Superior temporal gyrus (tissue), 1 donor: ENCODE results near the gene TSR2.

Source experiments
- DNase-seq: peaks from one replicate; pipeline ENCODE4 v3.0.0-alpha.2; 2016; ENCODE audit errors: extremely low spot score

TSR2 gene, protein sequence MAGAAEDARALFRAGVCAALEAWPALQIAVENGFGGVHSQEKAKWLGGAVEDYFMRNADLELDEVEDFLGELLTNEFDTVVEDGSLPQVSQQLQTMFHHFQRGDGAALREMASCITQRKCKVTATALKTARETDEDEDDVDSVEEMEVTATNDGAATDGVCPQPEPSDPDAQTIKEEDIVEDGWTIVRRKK

DNA sequence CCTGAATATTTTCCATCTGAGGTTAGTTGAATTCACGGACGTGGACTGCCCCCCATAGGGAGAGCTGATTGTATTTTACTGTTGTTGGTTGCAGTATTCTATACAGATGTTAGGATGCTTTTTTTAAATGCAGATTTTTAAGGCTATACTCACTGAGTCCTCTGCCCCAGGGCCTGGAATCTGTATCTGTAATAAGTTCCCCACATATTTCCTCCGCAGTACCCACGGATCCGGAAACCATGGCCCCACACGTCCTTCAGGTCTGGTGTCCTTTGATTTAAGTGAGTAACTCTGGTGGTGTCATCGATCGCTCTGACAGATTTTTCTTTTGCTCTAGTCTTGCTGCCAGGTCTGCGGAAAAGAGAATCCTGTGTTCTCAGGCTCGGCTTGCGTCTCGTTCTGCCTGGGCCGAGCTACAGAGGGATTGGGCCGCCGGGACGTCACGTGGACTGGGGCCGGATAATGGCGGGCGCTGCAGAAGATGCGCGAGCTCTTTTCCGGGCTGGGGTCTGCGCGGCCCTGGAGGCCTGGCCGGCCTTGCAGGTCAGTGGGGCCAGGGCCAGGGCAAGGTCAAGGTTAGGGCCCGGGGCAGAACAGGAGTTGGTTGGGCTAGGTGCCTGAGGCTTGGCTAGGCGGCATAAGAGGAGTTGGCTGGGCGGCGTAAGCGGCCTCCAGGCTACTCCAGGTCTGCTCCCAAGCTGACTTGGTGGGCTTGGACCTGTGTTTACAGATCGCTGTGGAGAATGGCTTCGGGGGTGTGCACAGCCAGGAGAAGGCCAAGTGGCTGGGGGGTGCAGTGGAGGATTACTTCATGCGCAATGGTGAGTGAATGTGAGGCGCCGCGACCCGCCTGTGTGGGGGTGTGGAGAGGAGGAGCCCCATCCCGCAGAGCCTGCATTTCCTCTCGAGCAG lies at the start of gene TSR2:
TSR2 (plus strand) TSS at position 445 of the 912 bp plus-strand sequence; CDS start at position 463, 18 bp downstream.
- DNase-seq, result peak; percentile 80

DNA sequence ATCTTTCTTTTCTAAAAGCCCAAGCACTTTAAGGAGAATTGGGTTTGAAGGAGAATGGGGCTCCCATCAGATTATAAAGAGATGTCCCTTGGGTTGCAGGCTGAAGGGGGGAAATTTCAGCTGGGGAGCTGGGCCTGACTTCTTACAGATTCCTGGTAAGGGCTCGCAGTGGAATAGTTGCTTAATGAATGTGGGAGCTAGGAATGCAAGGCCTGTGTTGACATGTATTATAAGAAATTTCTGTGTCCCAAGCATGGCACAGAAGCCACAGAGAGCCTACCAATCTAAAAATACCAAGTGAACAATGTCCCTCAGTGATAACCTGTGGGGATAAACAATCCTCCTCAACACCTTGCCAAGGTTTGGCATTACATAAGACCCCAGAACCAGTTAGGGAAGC lies 43.1 kb upstream of the TSR2 start:
- DNase-seq, result no peak

DNA sequence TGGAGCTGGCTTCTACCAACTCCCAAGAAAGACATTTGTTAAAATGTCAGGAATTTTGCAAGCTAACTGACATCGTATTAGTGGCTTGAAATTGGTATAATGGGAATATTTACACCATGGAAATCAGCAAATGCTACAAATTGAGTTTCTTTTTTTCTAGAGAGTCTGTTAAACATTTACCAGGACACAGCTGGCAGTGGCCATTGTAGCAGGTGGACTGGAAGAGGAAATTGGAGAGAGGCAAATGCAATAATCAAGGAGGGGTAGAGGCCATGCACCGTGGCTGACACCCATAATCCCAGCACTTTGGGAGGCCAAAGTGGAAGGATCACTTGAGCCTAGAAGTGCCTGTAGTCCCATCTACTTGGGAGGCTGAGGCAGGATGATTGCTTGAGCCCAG lies 32.9 kb upstream of the TSR2 start:
- no peak for DNase-seq

DNA sequence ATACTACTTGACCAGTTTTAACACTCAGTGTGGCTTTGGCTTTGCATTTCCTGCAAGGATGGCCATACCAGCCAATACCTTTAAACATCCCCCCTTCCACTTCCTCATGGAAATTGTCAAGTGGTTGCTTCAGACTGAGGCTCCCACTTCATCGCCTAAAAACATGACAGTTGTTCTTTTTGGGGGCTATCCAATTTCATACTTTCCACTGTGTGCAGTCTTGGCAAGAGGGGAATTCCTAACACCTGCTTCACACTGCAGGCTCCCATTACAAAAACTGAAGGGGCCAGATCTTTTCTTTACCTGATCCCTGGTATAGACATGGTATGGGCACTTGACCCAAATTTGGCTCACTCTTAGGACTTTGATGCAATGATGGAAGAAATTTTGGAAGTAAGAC lies 28.5 kb upstream of the TSR2 start:
- no peak for DNase-seq

DNA sequence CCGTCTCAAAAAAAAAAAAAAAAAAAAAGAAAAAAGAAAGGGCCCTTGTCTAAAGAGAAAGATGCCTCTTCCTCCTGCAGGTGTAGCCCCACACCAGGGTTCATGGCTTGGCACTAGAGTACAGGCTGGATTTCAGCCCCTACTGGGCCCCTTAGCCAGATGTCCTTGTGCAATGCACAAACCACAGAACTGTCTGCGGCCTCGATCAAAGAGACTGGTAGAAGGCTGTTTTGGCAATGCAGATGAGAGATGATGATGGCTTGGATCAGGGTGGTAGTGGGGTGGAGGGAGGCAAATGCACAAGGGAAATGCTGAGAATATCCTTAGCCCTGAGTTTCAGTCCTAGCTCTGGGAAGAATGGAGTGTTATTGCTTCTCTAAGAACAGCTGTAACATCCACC lies 26.5 kb upstream of the TSR2 start:
- no peak for DNase-seq

- no peak for DNase-seq
These were observed 24.5 kb upstream of the TSR2 start for GRCh38 chrX:54415534-54416350.

- no peak for DNase-seq
These were observed 23.2 kb upstream of the TSR2 start for GRCh38 chrX:54416965-54417364.

- DNase-seq, result no peak
These were observed 20.5 kb upstream of the TSR2 start for GRCh38 chrX:54419559-54420302.

DNA sequence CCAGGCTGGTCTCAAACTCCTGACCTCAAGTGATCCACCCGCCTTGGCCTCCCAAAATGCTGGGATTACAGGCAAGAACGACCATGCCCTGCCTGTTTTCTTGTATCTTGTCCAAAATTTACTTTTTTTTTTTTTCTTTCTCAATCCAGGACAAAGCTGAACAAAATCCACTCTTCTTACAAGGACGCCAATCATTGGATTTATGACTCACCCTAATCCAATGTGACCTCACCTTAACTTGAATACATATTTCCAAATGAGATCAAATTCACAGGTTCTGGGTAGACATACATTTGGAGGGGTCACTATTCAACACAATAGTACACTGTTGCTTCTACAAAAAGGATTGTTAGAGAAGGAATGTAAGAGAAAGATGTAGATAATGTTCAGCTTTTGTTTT lies 18.0 kb upstream of the TSR2 start:
- DNase-seq, result no peak

DNA sequence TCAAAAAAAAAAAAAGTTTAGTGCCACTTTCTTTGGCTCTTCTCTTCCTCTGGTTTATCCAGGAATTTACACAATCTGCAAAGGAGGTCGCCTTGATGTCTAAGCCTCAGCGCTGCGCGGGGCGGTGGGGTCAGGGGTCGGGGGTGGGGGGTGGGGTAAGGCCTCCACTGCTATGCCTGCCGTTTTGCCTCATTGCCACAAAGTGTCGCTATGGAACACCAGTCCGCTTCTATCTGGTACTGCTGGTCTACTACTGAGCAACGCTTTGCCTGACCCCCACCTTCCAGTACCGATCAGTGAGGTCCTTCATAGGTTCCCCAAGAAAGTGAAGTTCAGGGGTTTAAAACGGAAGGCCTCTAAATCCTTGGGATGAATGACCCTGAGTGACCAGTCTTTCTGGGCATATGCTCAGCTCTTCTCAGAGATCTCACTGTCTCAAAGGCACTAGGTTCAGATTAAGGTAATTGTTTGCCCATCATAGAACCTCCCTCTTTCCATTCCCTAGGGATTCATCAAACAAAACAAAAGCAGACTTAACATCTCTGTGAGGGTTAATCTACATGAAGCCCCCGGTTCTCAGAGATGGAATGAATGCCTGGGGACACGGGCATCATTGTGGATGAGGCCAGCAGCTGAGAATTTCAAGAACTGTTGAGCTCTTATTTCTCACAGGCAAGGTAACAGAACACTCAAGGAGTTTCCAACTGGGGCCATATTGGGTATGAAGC lies 16.9 kb upstream of the TSR2 start:
- no peak for DNase-seq

- DNase-seq, result no peak
These were observed 12.3 kb upstream of the TSR2 start for GRCh38 chrX:54427837-54428424.

DNA sequence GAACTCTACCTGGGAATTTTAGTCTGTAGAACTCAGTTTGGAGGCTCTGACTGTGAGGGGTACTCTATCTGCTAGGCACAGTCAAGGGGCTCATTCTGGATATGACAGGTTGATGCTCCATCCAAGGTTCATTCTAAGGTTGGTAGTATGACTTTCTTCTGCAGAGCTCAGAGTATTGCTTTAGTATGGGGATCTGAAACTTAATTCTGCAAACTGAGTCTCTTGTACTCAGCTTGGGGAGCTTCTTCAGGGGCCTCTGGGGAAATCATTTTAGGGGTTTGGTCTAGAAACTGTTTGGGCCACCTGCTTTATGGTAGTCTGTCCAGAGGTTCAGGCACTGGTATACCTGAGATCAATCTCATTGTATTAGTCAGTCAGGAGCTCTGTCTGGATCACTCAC lies 9.7 kb upstream of the TSR2 start:
- no peak for DNase-seq

DNA sequence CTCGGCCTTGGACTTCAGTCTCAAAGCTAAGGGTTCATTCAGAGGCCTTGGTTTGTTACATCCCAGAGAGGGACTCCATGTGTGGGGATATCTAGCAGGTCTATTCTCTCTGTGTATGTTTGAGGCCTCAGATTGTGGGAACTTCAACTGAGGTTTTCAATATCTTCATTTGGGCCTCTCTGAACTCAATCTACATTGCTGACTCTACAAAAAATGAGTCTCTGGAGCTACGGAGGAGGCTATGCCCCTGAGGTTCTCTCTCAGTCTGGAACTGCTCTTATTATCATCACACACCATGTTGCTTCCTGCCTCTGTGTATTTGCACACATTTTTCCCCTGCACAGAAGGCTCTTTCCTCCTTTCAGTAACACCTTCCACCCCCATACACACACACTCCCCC lies 5.1 kb upstream of the TSR2 start:
- DNase-seq, result no peak

- no peak for DNase-seq
These were observed 2.6 kb downstream of the TSR2 start for GRCh38 chrX:54442790-54443189.

DNA sequence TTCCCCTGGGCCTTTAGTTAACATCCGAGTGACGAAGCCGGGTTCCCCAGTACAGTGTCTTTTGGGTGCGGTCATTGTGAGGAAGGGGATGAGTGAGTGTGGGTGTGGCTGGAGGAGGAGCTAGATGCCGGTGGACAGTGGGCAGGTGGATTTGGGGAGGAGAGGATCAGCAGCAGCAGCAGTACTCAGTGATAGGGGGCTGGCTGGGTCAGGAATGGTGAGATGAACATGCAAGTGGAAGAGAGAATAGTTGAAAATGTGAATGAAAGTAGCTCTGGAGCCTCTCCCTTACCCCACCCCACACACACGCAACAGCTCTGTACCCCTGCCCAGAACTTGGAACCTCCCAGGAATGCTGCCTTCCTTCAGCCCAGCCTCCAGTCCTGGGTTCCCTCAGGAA lies 4.5 kb downstream of the TSR2 start:
- DNase-seq, result no peak

DNA sequence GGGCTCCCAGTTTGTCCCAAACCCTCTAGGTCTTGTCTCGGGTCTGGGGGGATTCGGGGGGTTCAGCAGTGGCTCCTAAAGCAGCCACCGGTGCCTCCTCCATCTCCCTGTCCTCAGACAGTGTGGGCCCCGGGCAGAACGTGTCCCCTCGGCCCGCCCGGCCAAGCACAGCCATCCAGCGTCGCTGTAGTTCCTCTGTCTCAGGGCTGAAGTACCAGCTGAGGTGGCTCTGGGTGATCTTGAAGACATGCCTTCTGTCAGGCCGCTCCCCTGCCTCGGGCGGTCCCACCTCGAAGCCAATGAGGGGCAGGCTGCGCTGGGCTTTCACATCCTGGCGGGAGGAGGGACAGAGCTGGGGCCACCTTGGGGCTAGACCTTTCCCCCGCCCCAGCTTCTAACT lies 5.9 kb downstream of the TSR2 start:
- DNase-seq, result no peak

DNA sequence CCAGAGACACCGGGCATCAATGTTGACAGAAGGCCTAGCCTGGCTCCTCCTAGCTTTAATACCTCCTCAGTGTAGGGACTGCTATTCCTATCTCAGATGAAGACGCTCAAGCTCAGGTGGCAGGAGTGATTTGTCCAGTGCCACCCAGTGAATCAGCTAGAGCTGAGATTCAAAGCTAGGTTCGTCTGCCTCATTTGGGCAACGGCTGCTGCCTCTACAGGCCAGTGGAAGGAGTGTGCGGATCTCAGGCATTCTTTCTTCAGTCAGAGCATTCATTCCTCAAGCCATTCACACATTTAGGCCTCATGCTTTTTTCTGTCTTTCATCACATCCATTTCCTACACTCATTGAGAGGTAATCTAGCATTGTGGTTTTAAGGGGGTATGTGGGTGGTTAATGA lies 7.3 kb downstream of the TSR2 start:
- peak; percentile 8 for DNase-seq

DNA sequence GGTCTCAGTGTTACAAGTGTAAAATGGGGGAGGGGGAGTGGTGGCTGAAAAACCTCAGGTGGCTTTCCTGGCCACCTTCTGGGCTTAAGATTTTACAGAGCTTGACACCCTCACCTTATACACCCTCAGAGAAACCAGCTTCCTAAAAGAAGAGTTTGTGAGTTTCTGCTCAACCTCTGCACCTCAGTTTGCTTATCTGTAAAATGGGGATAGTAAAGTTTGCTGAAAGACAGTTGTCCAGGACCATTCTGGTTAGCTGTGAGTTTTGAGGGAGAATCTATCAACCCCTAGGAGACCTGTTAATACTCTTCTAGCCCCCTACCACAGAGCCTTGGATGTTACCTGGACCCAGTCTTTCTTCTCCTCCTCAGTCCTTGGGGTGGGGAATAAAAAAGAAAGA lies 9.7 kb downstream of the TSR2 start:
- DNase-seq, result no peak

GRCh38 chrX:54452920-54453319 lies 12.7 kb downstream of the TSR2 start:
- no peak for DNase-seq

GRCh38 chrX:54470054-54470760 lies 30.0 kb downstream of the TSR2 start:
- no peak for DNase-seq
